ENCODE results near the gene APOOL.

- no peak for TF ChIP-seq CTCF (conservative IDR thresholded peaks at IDR 0.05; ENCODE audit: low read length)
- no peak for TF ChIP-seq EZH2phosphoT487 (IDR thresholded peaks at IDR 0.05; ENCODE audit: borderline replicate concordance, low read depth, low read length)
Measured at GRCh38 chrX:85020216-85020615, 16.5 kb downstream of the APOOL start.
